HEK293 (cell line): Measurements from ENCODE around the gene MEGF8.

ENCODE experiments used
- GLIS1 ChIP-seq: fragments of 450-650 bp; formaldehyde crosslinking; IDR thresholded peaks from 2 replicates; pipeline ENCODE4 v1.5.1; 2016; ENCODE audit warnings: missing biosample characterization, missing genetic modification characterization
- SP2 ChIP-seq: fragments of 450-650 bp; formaldehyde crosslinking; IDR thresholded peaks from 2 replicates; pipeline ENCODE4 v1.5.1; 2016; ENCODE audit warnings: missing biosample characterization, missing genetic modification characterization
- TCF7L2 ChIP-seq: IDR thresholded peaks from 2 replicates; pipeline ENCODE4 v1.6.1; 2011; ENCODE audit warnings: low read depth, mild to moderate bottlenecking, inconsistent platforms, low read length, moderate library complexity, borderline replicate concordance
- ZEB2 ChIP-seq: fragments of 450-650 bp; formaldehyde crosslinking; IDR thresholded peaks from 2 replicates; pipeline ENCODE4 v1.5.1; 2016; ENCODE audit warnings: missing biosample characterization, missing genetic modification characterization
- ZNF184 ChIP-seq: fragments of 450-650 bp; IDR thresholded peaks from 2 replicates; pipeline ENCODE4 v1.5.1; 2018; ENCODE audit warnings: missing biosample characterization, mild to moderate bottlenecking, missing genetic modification characterization
- ZNF274 ChIP-seq, 2 experiments: fragments of 200-500 bp in 1 of 2; fragments of 450-650 bp in 1 of 2; sonication (Bioruptor generic) in 1 of 2; formaldehyde crosslinking in 1 of 2; IDR thresholded peaks; 2 replicates each; pipeline versions ENCODE4 v1.5.1 to v1.6.1; 2014 to 2016; ENCODE audit warnings: borderline replicate concordance in 1 of 2, inconsistent platforms in 1 of 2, low read length in 1 of 2, missing biosample characterization in 1 of 2, missing genetic modification characterization in 1 of 2
- ZNF341 ChIP-seq: fragments of 450-650 bp; formaldehyde crosslinking; IDR thresholded peaks from 2 replicates; pipeline ENCODE4; 2016; ENCODE audit warnings: low read depth, missing biosample characterization, missing genetic modification characterization
- ZNF585B ChIP-seq: fragments of 450-650 bp; formaldehyde crosslinking; IDR thresholded peaks from 2 replicates; pipeline ENCODE4 v1.5.1; 2016; ENCODE audit warnings: missing biosample characterization, missing genetic modification characterization
- ZNF747 ChIP-seq: fragments of 450-650 bp; formaldehyde crosslinking; IDR thresholded peaks from 2 replicates; pipeline ENCODE4 v1.5.1; 2016; ENCODE audit warnings: missing biosample characterization, missing genetic modification characterization
- ZNF792 ChIP-seq: fragments of 450-650 bp; formaldehyde crosslinking; IDR thresholded peaks from 2 replicates; pipeline ENCODE4 v1.5.1; 2016; ENCODE audit warnings: missing biosample characterization, missing genetic modification characterization
- TF ChIP-seq, protein P1 (sequence below): IDR thresholded peaks from 2 replicates; pipeline ENCODE4 v1.6.1; 2011; ENCODE audit warnings: mild to moderate bottlenecking, low read depth, low read length, borderline replicate concordance
- TF ChIP-seq, protein P2 (sequence below): fragments of 450-650 bp; IDR thresholded peaks from 2 replicates; pipeline ENCODE4 v1.5.1; 2018; ENCODE audit warnings: missing biosample characterization, missing genetic modification characterization
- TF ChIP-seq, protein P3 (sequence below): fragments of 450-650 bp; formaldehyde crosslinking; IDR thresholded peaks from 2 replicates; pipeline ENCODE4 v1.5.1; 2016; ENCODE audit warnings: missing biosample characterization, missing genetic modification characterization
- TF ChIP-seq, protein P4 (sequence below): fragments of 450-650 bp; formaldehyde crosslinking; IDR thresholded peaks from 2 replicates; pipeline ENCODE4 v1.5.1; 2016; ENCODE audit warnings: missing biosample characterization, missing genetic modification characterization

DNA sequence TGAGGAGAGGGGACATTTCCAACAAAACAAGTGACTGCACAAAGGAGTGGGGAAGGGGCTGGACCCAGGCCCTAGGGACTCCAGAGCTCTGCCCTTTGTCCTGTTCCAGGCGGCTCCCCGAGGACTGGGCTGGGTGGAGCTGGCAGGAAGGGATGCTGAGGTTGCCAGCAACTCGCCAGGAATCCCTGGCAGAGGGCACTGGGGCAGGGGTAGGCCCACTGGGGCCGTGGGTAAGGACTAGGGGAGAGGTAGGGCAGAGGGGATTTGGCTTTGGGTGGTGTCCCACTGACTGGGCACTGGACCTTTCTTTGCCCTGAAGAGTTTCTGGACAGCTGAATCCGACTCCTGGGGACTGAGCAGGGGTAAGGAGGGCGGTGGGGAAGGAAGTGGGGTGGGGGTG, 93.9 kb downstream of the MEGF8 start:
- TF ChIP-seq, protein P1, sequence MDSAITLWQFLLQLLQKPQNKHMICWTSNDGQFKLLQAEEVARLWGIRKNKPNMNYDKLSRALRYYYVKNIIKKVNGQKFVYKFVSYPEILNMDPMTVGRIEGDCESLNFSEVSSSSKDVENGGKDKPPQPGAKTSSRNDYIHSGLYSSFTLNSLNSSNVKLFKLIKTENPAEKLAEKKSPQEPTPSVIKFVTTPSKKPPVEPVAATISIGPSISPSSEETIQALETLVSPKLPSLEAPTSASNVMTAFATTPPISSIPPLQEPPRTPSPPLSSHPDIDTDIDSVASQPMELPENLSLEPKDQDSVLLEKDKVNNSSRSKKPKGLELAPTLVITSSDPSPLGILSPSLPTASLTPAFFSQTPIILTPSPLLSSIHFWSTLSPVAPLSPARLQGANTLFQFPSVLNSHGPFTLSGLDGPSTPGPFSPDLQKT, result no peak
- no peak for TF ChIP-seq TCF7L2
- TF ChIP-seq, protein P2, sequence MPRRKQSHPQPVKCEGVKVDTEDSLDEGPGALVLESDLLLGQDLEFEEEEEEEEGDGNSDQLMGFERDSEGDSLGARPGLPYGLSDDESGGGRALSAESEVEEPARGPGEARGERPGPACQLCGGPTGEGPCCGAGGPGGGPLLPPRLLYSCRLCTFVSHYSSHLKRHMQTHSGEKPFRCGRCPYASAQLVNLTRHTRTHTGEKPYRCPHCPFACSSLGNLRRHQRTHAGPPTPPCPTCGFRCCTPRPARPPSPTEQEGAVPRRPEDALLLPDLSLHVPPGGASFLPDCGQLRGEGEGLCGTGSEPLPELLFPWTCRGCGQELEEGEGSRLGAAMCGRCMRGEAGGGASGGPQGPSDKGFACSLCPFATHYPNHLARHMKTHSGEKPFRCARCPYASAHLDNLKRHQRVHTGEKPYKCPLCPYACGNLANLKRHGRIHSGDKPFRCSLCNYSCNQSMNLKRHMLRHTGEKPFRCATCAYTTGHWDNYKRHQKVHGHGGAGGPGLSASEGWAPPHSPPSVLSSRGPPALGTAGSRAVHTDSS (tag by site-specific recombination), result no peak
- TF ChIP-seq ZNF585B (tag by site-specific recombination), result no peak
- no peak for TF ChIP-seq GLIS1 (tag by site-specific recombination)
- no peak for TF ChIP-seq SP2 (tag by site-specific recombination)
- TF ChIP-seq, protein P3, sequence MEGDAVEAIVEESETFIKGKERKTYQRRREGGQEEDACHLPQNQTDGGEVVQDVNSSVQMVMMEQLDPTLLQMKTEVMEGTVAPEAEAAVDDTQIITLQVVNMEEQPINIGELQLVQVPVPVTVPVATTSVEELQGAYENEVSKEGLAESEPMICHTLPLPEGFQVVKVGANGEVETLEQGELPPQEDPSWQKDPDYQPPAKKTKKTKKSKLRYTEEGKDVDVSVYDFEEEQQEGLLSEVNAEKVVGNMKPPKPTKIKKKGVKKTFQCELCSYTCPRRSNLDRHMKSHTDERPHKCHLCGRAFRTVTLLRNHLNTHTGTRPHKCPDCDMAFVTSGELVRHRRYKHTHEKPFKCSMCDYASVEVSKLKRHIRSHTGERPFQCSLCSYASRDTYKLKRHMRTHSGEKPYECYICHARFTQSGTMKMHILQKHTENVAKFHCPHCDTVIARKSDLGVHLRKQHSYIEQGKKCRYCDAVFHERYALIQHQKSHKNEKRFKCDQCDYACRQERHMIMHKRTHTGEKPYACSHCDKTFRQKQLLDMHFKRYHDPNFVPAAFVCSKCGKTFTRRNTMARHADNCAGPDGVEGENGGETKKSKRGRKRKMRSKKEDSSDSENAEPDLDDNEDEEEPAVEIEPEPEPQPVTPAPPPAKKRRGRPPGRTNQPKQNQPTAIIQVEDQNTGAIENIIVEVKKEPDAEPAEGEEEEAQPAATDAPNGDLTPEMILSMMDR (tag by site-specific recombination), result no peak
- no peak for TF ChIP-seq ZNF747 (tag by site-specific recombination)
- TF ChIP-seq ZNF184, result no peak
- no peak for TF ChIP-seq ZNF274 (IDR thresholded peaks at IDR 0.05; ENCODE audit: low read length)
- TF ChIP-seq ZNF274 (tag by site-specific recombination; IDR thresholded peaks at IDR 0.05; ENCODE audit: borderline replicate concordance), result no peak
- no peak for TF ChIP-seq ZNF792
- TF ChIP-seq ZNF341, result no peak
- no peak for TF ChIP-seq ZEB2
- TF ChIP-seq, protein P4, sequence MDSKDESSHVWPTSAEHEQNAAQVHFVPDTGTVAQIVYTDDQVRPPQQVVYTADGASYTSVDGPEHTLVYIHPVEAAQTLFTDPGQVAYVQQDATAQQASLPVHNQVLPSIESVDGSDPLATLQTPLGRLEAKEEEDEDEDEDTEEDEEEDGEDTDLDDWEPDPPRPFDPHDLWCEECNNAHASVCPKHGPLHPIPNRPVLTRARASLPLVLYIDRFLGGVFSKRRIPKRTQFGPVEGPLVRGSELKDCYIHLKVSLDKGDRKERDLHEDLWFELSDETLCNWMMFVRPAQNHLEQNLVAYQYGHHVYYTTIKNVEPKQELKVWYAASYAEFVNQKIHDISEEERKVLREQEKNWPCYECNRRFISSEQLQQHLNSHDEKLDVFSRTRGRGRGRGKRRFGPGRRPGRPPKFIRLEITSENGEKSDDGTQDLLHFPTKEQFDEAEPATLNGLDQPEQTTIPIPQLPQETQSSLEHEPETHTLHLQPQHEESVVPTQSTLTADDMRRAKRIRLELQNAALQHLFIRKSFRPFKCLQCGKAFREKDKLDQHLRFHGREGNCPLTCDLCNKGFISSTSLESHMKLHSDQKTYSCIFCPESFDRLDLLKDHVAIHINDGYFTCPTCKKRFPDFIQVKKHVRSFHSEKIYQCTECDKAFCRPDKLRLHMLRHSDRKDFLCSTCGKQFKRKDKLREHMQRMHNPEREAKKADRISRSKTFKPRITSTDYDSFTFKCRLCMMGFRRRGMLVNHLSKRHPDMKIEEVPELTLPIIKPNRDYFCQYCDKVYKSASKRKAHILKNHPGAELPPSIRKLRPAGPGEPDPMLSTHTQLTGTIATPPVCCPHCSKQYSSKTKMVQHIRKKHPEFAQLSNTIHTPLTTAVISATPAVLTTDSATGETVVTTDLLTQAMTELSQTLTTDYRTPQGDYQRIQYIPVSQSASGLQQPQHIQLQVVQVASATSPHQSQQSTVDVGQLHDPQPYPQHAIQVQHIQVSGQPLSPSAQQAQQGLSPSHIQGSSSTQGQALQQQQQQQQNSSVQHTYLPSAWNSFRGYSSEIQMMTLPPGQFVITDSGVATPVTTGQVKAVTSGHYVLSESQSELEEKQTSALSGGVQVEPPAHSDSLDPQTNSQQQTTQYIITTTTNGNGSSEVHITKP (tag by site-specific recombination), result no peak
